ENCODE data around the gene MAST1.
A peak's percentile ranks its signal among the peaks of the same experiment; 100 is the strongest.
"Not testable (repeated sequence)": the region's sequence is repeated elsewhere in the genome, so short reads cannot be mapped to it uniquely, and the experiment has no call there.

Gene MAST1

DNA sequence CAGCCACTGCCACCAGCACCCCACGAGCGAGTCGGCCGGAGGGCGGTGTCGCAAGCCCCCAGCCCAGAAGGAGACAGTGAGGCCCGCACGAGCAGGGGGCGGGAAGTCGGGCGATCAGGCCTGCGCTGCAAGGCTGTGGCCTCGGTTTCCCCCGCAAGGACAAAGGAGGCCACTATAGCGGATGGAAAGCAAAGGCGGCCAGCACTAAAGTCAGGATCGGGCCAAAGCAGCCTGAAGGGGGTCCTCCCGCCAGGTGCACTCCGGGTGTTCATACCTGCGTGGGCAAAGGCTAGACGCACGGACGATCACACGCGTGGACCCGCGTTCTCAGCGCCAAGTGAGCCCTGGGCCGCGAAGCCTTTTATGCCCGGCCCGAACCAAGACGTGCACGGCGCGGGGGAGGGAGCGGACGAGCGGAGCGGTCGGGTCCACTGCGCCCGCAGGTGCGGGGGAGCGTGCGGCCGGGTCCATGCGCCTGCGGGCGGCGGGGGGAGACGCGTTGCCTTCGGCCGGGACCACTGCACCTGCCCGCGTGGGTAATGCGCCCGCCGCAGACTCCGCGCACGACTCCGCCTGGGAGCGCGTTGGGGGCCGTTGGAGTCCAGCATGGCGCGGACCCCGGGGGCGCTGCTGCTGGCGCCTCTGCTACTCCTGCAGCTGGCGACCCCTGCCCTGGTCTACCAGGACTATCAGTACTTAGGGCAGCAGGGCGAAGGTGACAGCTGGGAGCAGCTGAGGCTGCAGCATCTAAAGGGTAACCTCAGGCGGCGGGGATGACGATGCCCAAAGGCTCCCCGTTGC, 36.6 kb upstream of the MAST1 start, which contains the start of the genes PRDX2 and THSD8:
PRDX2 (minus strand) TSS at position 335 of the 801 bp plus-strand sequence. CDS start 539 bp downstream, outside the sequence.
THSD8 (plus strand) TSS at position 604 of the 801 bp plus-strand sequence; CDS start at position 607, 3 bp downstream.
- no peaks in the 10 kb centered on the region for H3K27me3 ChIP-seq (ENCODE audit: control insufficient read depth in 1 of 2, insufficient read depth in 2 of 2, low read length in 2 of 2)
- peak within 1 kb of the TSS; percentile 69 to 93 for H3K9ac ChIP-seq (ENCODE audit: low read length in 2 of 2)
- peak within 1 kb of the TSS; percentile 76 for H3K27ac ChIP-seq (ENCODE audit: low read length)
- peak within 1 kb of the TSS; percentile 77 to 97 for H3K4me3 ChIP-seq (ENCODE audit: low read length in 2 of 2)
- no peaks in the 10 kb centered on the region for H3K9me3 ChIP-seq (ENCODE audit: control insufficient read depth in 2 of 2, low read length in 2 of 2)
- peaks cover 13 to 16% of the 10 kb centered on the region in 2 donors for H3K36me3 ChIP-seq (ENCODE audit: control insufficient read depth in 2 of 2, insufficient read depth in 2 of 2, low read length in 2 of 2)
- H3K4me1 ChIP-seq (ENCODE audit: control insufficient read depth, insufficient read depth, low read length): peaks cover 33% of the 10 kb centered on the region

DNA sequence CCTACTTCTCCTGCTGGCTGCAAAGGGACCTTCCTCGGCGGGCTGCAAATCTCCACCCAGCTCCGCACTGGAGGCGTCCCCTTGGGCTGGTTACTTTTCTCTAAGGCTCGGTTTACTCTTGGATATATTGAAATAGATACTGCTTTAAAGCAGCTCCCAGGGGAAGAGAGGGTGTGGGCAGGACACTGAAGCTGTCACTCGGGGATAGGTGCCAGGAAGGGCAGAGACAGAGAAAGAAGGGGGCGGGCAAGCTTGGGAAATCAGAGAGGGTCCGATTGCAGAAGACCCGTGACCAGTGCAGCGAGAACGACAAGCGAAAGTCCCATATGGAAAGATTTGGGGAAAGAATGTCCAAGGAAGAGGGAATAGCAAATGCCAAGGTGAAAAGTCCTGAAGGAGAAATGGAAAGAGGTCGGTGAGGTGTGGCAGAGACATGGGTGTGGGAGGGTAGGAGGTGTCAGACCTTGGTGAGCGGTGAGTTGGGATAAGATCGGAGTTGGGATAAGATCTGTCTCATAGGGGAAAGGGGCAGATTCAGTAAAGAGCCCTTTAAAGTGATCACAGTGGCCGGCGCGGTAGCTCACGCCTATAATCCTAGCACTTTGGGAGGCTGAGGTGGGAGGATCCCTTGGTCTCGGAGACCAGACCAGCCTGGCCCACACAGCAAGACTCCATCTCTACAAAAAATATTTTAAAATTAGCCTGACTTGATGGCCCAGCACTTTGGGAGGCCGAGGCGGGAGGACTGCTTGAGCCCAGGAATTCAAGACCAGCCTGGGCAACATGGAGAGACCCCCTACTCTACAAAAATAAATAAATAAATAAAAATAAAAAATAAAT, 35.8 kb upstream of the MAST1 start:
- Histone ChIP-seq H3K4me3 (ENCODE audit: low read length in 2 of 2) (peak overlapping the region; percentile 77 to 97), H3K9me3 (ENCODE audit: control insufficient read depth in 2 of 2, low read length in 2 of 2) (no peaks in the 10 kb centered on the region), H3K4me1 (ENCODE audit: control insufficient read depth, insufficient read depth, low read length) (peaks cover 36% of the 10 kb centered on the region), H3K36me3 (ENCODE audit: control insufficient read depth in 2 of 2, insufficient read depth in 2 of 2, low read length in 2 of 2) (peaks cover 13 to 14% of the 10 kb centered on the region in 2 donors), H3K9ac (ENCODE audit: low read length in 2 of 2) (peak overlapping the region; percentile 62 to 69), H3K27me3 (ENCODE audit: control insufficient read depth in 1 of 2, insufficient read depth in 2 of 2, low read length in 2 of 2) (no peaks in the 10 kb centered on the region), H3K27ac (ENCODE audit: low read length) (no peak overlapping the region)

GRCh38 chr19:12804051-12804450, 34.3 kb upstream of the MAST1 start:
- no peak overlapping the region for H3K9ac ChIP-seq (ENCODE audit: low read length in 2 of 2)
- H3K27ac ChIP-seq (ENCODE audit: low read length): no peak overlapping the region
- no peak overlapping the region for H3K4me3 ChIP-seq (ENCODE audit: low read length in 2 of 2)
- peaks cover 13 to 14% of the 10 kb centered on the region in 2 donors for H3K36me3 ChIP-seq (ENCODE audit: control insufficient read depth in 2 of 2, insufficient read depth in 2 of 2, low read length in 2 of 2)
- no peaks in the 10 kb centered on the region for H3K27me3 ChIP-seq (ENCODE audit: control insufficient read depth in 1 of 2, insufficient read depth in 2 of 2, low read length in 2 of 2)
- peaks cover 36% of the 10 kb centered on the region for H3K4me1 ChIP-seq (ENCODE audit: control insufficient read depth, insufficient read depth, low read length)
- no peaks in the 10 kb centered on the region for H3K9me3 ChIP-seq (ENCODE audit: control insufficient read depth in 2 of 2, low read length in 2 of 2)

GRCh38 chr19:12806242-12807081, 31.9 kb upstream of the MAST1 start, which contains the start of gene RNASEH2A:
RNASEH2A (plus strand) TSS chr19:12806584; CDS start chr19:12806674, 90 bp downstream.
- Histone ChIP-seq H3K4me1 (ENCODE audit: control insufficient read depth, insufficient read depth, low read length) (peaks cover 21% of the 10 kb centered on the region), H3K27ac (ENCODE audit: low read length) (peak within 1 kb of the TSS; percentile 11), H3K36me3 (ENCODE audit: control insufficient read depth in 2 of 2, insufficient read depth in 2 of 2, low read length in 2 of 2) (no peaks in the 10 kb centered on the region), H3K9me3 (ENCODE audit: control insufficient read depth in 2 of 2, low read length in 2 of 2) (no peaks in the 10 kb centered on the region), H3K27me3 (ENCODE audit: control insufficient read depth in 1 of 2, insufficient read depth in 2 of 2, low read length in 2 of 2) (no peaks in the 10 kb centered on the region), H3K4me3 (ENCODE audit: low read length in 2 of 2) (peak within 1 kb of the TSS; percentile 70 to 86), H3K9ac (ENCODE audit: low read length in 2 of 2) (peak within 1 kb of the TSS; percentile 75 to 83)

- Histone ChIP-seq H3K36me3 (ENCODE audit: control insufficient read depth in 2 of 2, insufficient read depth in 2 of 2, low read length in 2 of 2) (peaks cover 0 to 2% of the 10 kb centered on the region in 2 donors), H3K9ac (ENCODE audit: low read length in 2 of 2) (no peak overlapping the region), H3K9me3 (ENCODE audit: control insufficient read depth in 2 of 2, low read length in 2 of 2) (no peaks in the 10 kb centered on the region), H3K27me3 (ENCODE audit: control insufficient read depth in 1 of 2, insufficient read depth in 2 of 2, low read length in 2 of 2) (no peaks in the 10 kb centered on the region), H3K4me3 (ENCODE audit: low read length in 2 of 2) (no peak overlapping the region), H3K27ac (ENCODE audit: low read length) (no peak overlapping the region), H3K4me1 (ENCODE audit: control insufficient read depth, insufficient read depth, low read length) (no peaks in the 10 kb centered on the region)
These were observed 23.2 kb upstream of the MAST1 start for GRCh38 chr19:12815088-12815487.

GRCh38 chr19:12817188-12817587, 21.1 kb upstream of the MAST1 start:
- not testable (repeated sequence) for H3K9ac ChIP-seq (ENCODE audit: low read length in 2 of 2); H3K27me3 ChIP-seq (ENCODE audit: control insufficient read depth in 1 of 2, insufficient read depth in 2 of 2, low read length in 2 of 2); H3K9me3 ChIP-seq (ENCODE audit: control insufficient read depth in 2 of 2, low read length in 2 of 2); H3K27ac ChIP-seq (ENCODE audit: low read length); H3K36me3 ChIP-seq (ENCODE audit: control insufficient read depth in 2 of 2, insufficient read depth in 2 of 2, low read length in 2 of 2); H3K4me1 ChIP-seq (ENCODE audit: control insufficient read depth, insufficient read depth, low read length); H3K4me3 ChIP-seq (ENCODE audit: low read length in 2 of 2)

- not testable (repeated sequence) for H3K9ac ChIP-seq (ENCODE audit: low read length in 2 of 2); H3K4me1 ChIP-seq (ENCODE audit: control insufficient read depth, insufficient read depth, low read length); H3K4me3 ChIP-seq (ENCODE audit: low read length in 2 of 2); H3K27ac ChIP-seq (ENCODE audit: low read length); H3K36me3 ChIP-seq (ENCODE audit: control insufficient read depth in 2 of 2, insufficient read depth in 2 of 2, low read length in 2 of 2); H3K9me3 ChIP-seq (ENCODE audit: control insufficient read depth in 2 of 2, low read length in 2 of 2); H3K27me3 ChIP-seq (ENCODE audit: control insufficient read depth in 1 of 2, insufficient read depth in 2 of 2, low read length in 2 of 2)
These were observed 20.5 kb upstream of the MAST1 start for GRCh38 chr19:12817810-12818209.

- no peak overlapping the region for H3K27ac ChIP-seq (ENCODE audit: low read length)
- H3K36me3 ChIP-seq (ENCODE audit: control insufficient read depth in 2 of 2, insufficient read depth in 2 of 2, low read length in 2 of 2): no peaks in the 10 kb centered on the region
- no peaks in the 10 kb centered on the region for H3K4me1 ChIP-seq (ENCODE audit: control insufficient read depth, insufficient read depth, low read length)
- no peak overlapping the region for H3K4me3 ChIP-seq (ENCODE audit: low read length in 2 of 2)
- no peak overlapping the region for H3K9ac ChIP-seq (ENCODE audit: low read length in 2 of 2)
- peaks cover 0 to 3% of the 10 kb centered on the region in 2 donors for H3K9me3 ChIP-seq (ENCODE audit: control insufficient read depth in 2 of 2, low read length in 2 of 2)
- H3K27me3 ChIP-seq (ENCODE audit: control insufficient read depth in 1 of 2, insufficient read depth in 2 of 2, low read length in 2 of 2): peaks cover 17 to 18% of the 10 kb centered on the region in 2 donors
These were observed 16.6 kb upstream of the MAST1 start for GRCh38 chr19:12821761-12822160.

GRCh38 chr19:12825254-12826131, 12.8 kb upstream of the MAST1 start:
- Histone ChIP-seq H3K27ac (ENCODE audit: low read length) (no peak overlapping the region), H3K4me3 (ENCODE audit: low read length in 2 of 2) (no peak overlapping the region), H3K27me3 (ENCODE audit: control insufficient read depth in 1 of 2, insufficient read depth in 2 of 2, low read length in 2 of 2) (peaks cover 39 to 40% of the 10 kb centered on the region in 2 donors), H3K4me1 (ENCODE audit: control insufficient read depth, insufficient read depth, low read length) (no peaks in the 10 kb centered on the region), H3K9me3 (ENCODE audit: control insufficient read depth in 2 of 2, low read length in 2 of 2) (peaks cover 0 to 3% of the 10 kb centered on the region in 2 donors), H3K36me3 (ENCODE audit: control insufficient read depth in 2 of 2, insufficient read depth in 2 of 2, low read length in 2 of 2) (no peaks in the 10 kb centered on the region), H3K9ac (ENCODE audit: low read length in 2 of 2) (no peak overlapping the region)
